H1 (cell line): ENCODE results near the gene SRCIN1. TPM values are rescaled to one million over a fixed set of nuclear protein-coding genes. Genes with fewer than 3 reads are reported as not detected.

ENCODE experiments used
- ASH2L ChIP-seq: fragments of 200-600, 300-600 bp; sonication (generic); IDR thresholded peaks from one replicate; pipeline ENCODE4 v1.7.1; 2017; ENCODE audit warnings: low read length
- BACH1 ChIP-seq: IDR thresholded peaks from 2 replicates; pipeline ENCODE4 v1.6.1; 2012; ENCODE audit warnings: low read length, improper control_type of control experiment
- BRCA1 ChIP-seq: IDR thresholded peaks from 2 replicates; pipeline ENCODE4 v1.6.1; 2012; ENCODE audit warnings: low read depth, low read length, improper control_type of control experiment
- CEBPB ChIP-seq: IDR thresholded peaks from 2 replicates; pipeline ENCODE4 v1.6.1; 2012; ENCODE audit warnings: low read depth, low read length
- CHD2 ChIP-seq: IDR thresholded peaks from 2 replicates; pipeline ENCODE4 v1.6.1; 2012; ENCODE audit warnings: low read length, improper control_type of control experiment
- EGR1 ChIP-seq: IDR thresholded peaks from 2 replicates; pipeline ENCODE4 v1.6.1; 2011; ENCODE audit warnings: low read depth, low read length, borderline replicate concordance
- EP300 ChIP-seq, 2 experiments: IDR thresholded peaks; 1 replicate in 1 of 2; 2 replicates in 1 of 2; pipeline ENCODE4 v1.6.1; 2011 to 2012; ENCODE audit warnings: low read depth in 2 of 2, low read length in 2 of 2, mild to moderate bottlenecking in 2 of 2, borderline replicate concordance in 1 of 2, inconsistent platforms in 1 of 2, moderate library complexity in 1 of 2
- PHF8 ChIP-seq: fragments of 200-600 bp; sonication (generic); conservative IDR thresholded peaks from 2 replicates; pipeline ENCODE4 v1.7.1; 2012; ENCODE audit warnings: low read depth, mild to moderate bottlenecking, inconsistent platforms, low read length, moderate library complexity
- POLR2AphosphoS5 ChIP-seq: IDR thresholded peaks from 2 replicates; pipeline ENCODE4 v1.6.1; 2011; ENCODE audit warnings: low read depth, low read length
- POU5F1 ChIP-seq: IDR thresholded peaks from 2 replicates; pipeline ENCODE4 v1.6.1; 2011; ENCODE audit warnings: low read depth, mild to moderate bottlenecking, low read length, moderate library complexity
- RAD21 ChIP-seq, 2 experiments: IDR thresholded peaks in 1 of 2; conservative IDR thresholded peaks in 1 of 2; 2 replicates each; pipeline ENCODE4 v1.6.1; 2011; ENCODE audit warnings: low read depth in 2 of 2, low read length in 2 of 2, improper control_type of control experiment in 1 of 2, inconsistent platforms in 1 of 2, mild to moderate bottlenecking in 1 of 2, moderate library complexity in 1 of 2
- RBBP5 ChIP-seq: IDR thresholded peaks from 2 replicates; pipeline ENCODE4 v1.7.1; 2012; ENCODE audit warnings: low read depth, mild to moderate bottlenecking, inconsistent platforms, low read length, moderate library complexity, borderline replicate concordance
- SIN3A ChIP-seq, 2 experiments: IDR thresholded peaks in 1 of 2; conservative IDR thresholded peaks in 1 of 2; 2 replicates each; pipeline ENCODE4 v1.6.1; 2011 to 2012; ENCODE audit warnings: low read length in 2 of 2, improper control_type of control experiment in 1 of 2, low read depth in 1 of 2, mild to moderate bottlenecking in 1 of 2
- SP1 ChIP-seq: IDR thresholded peaks from 2 replicates; pipeline ENCODE4 v1.6.1; 2011; ENCODE audit warnings: low read depth, low read length
- SP4 ChIP-seq: IDR thresholded peaks from 2 replicates; pipeline ENCODE4 v1.6.1; 2012; ENCODE audit warnings: low read length, inconsistent platforms
- TAF1 ChIP-seq: IDR thresholded peaks from 2 replicates; pipeline ENCODE4 v1.6.1; 2011; ENCODE audit warnings: mild to moderate bottlenecking, low read depth, low read length
- TBP ChIP-seq: IDR thresholded peaks from 2 replicates; pipeline ENCODE4 v1.6.1; 2011; ENCODE audit warnings: low read depth, low read length, improper control_type of control experiment
- TCF12 ChIP-seq: IDR thresholded peaks from 2 replicates; pipeline ENCODE4 v1.6.1; 2011; ENCODE audit warnings: low read depth, mild to moderate bottlenecking, low read length
- TEAD4 ChIP-seq: IDR thresholded peaks from 2 replicates; pipeline ENCODE4 v1.6.1; 2012; ENCODE audit warnings: low read depth, low read length, inconsistent platforms, mixed read lengths
- polyA plus RNA-seq, 7 experiments: library from polyadenylated mRNA; depleted of rRNA in 3 of 7; stranded (reverse) in 5 of 7; unstranded in 2 of 7; fragments of >200 nt in 5 of 7; fragments of 200-250 nt in 2 of 7; gene quantifications; 1 replicate in 5 of 7; 2 replicates in 1 of 7; 4 replicates in 1 of 7; pipeline versions ENCODE4 v1.2.1 to v1.2.3, GENCODE V29; 2011 to 2013; ENCODE audit warnings: missing spikeins in 2 of 7, mixed read lengths in 2 of 7
- total RNA-seq: library from RNA; stranded (reverse); fragmentation: NEBNext Ultra II Directional; extraction: Animal tissue kit (Norgen Biotek cat#: 25700); gene quantifications from 2 replicates; pipeline ENCODE4 v1.2.1, GENCODE V29; 2021
- TF ChIP-seq, protein P1 (sequence below), 3 experiments: IDR thresholded peaks; 1 replicate in 2 of 3; 2 replicates in 1 of 3; pipeline versions ENCODE4 v1.5.1 to v1.6.1; 2011; ENCODE audit warnings: low read length in 3 of 3, mild to moderate bottlenecking in 3 of 3, inconsistent platforms in 2 of 3, low read depth in 1 of 3, moderate library complexity in 1 of 3; ENCODE audit not compliant: insufficient read depth in 1 of 3; ENCODE audit errors: control extremely low read depth in 1 of 3

Gene SRCIN1
- total and polyA plus RNA-seq, 2 of the 8 experiments (the other 6 are each of a cell fraction or from before 2014, with no cell fraction given), result 2.8 to 3.8 TPM

- TF ChIP-seq, protein P1, sequence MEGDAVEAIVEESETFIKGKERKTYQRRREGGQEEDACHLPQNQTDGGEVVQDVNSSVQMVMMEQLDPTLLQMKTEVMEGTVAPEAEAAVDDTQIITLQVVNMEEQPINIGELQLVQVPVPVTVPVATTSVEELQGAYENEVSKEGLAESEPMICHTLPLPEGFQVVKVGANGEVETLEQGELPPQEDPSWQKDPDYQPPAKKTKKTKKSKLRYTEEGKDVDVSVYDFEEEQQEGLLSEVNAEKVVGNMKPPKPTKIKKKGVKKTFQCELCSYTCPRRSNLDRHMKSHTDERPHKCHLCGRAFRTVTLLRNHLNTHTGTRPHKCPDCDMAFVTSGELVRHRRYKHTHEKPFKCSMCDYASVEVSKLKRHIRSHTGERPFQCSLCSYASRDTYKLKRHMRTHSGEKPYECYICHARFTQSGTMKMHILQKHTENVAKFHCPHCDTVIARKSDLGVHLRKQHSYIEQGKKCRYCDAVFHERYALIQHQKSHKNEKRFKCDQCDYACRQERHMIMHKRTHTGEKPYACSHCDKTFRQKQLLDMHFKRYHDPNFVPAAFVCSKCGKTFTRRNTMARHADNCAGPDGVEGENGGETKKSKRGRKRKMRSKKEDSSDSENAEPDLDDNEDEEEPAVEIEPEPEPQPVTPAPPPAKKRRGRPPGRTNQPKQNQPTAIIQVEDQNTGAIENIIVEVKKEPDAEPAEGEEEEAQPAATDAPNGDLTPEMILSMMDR (IDR thresholded peaks at IDR 0.05; ENCODE audit: control extremely low read depth in 1 of 3, insufficient read depth in 1 of 3, low read depth in 1 of 3, low read length in 3 of 3), result peak; percentile 53 to 75 (median 70)
- no peak for TF ChIP-seq PHF8
- no peak; the same call in 1 of the 2 replicates for TF ChIP-seq CHD2
- TF ChIP-seq SIN3A (conservative IDR thresholded peaks at IDR 0.05 in 1 of 2, IDR thresholded peaks at IDR 0.05 in 1 of 2; ENCODE audit: low read depth in 1 of 2, low read length in 2 of 2), result peak in 1 of 2 experiments; percentile 49; a peak in 1 of 4 replicates
- peak; percentile 37; the same call in 1 of the 2 replicates for TF ChIP-seq TBP
- TF ChIP-seq BACH1, result no peak
- TF ChIP-seq BRCA1, result no peak
- TF ChIP-seq EGR1, result peak; percentile 48; the same call in 1 of the 2 replicates
- TF ChIP-seq RAD21 (IDR thresholded peaks at IDR 0.05 in 1 of 2, conservative IDR thresholded peaks at IDR 0.05 in 1 of 2; ENCODE audit: low read depth in 2 of 2, low read length in 2 of 2), result no peak; a peak in 1 of 4 replicates
- TF ChIP-seq RBBP5, result peak; percentile 99
- TF ChIP-seq SP1, result peak; percentile 74
- peak; percentile 76; the same call in 1 of the 2 replicates for TF ChIP-seq TEAD4
- TF ChIP-seq ASH2L, result peak; percentile 94
- TF ChIP-seq POU5F1, result peak; percentile 67; the same call in 1 of the 2 replicates
- TF ChIP-seq SP4, result peak; percentile 73
- TF ChIP-seq EP300 (IDR thresholded peaks at IDR 0.05; ENCODE audit: borderline replicate concordance in 1 of 2, low read depth in 2 of 2, low read length in 2 of 2), result peak in 1 of 2 experiments; percentile 47; a peak in 1 of 3 replicates
- peak; percentile 80 for TF ChIP-seq TAF1
- no peak; the same call in 1 of the 2 replicates for TF ChIP-seq TCF12
- 0 out of 2 replicates have a peak, but pooled peaks have one; percentile 9 for TF ChIP-seq CEBPB
- peak; percentile 4; the same call in 1 of the 2 replicates for TF ChIP-seq POLR2AphosphoS5
Measured at GRCh38 chr17:38609280-38610031, 3.7 kb upstream of the SRCIN1 start (continued).
